ENCODE measurements around the gene MANEAL. TPM values are rescaled to one million over a fixed set of nuclear protein-coding genes. Genes with fewer than 3 reads are reported as not detected.
A peak's percentile ranks its signal among the peaks of the same experiment; 100 is the strongest.

MANEAL gene
- total RNA-seq, 6 experiments from 2014 or later: 3.2 to 9.4 (median 5.4) TPM

DNA sequence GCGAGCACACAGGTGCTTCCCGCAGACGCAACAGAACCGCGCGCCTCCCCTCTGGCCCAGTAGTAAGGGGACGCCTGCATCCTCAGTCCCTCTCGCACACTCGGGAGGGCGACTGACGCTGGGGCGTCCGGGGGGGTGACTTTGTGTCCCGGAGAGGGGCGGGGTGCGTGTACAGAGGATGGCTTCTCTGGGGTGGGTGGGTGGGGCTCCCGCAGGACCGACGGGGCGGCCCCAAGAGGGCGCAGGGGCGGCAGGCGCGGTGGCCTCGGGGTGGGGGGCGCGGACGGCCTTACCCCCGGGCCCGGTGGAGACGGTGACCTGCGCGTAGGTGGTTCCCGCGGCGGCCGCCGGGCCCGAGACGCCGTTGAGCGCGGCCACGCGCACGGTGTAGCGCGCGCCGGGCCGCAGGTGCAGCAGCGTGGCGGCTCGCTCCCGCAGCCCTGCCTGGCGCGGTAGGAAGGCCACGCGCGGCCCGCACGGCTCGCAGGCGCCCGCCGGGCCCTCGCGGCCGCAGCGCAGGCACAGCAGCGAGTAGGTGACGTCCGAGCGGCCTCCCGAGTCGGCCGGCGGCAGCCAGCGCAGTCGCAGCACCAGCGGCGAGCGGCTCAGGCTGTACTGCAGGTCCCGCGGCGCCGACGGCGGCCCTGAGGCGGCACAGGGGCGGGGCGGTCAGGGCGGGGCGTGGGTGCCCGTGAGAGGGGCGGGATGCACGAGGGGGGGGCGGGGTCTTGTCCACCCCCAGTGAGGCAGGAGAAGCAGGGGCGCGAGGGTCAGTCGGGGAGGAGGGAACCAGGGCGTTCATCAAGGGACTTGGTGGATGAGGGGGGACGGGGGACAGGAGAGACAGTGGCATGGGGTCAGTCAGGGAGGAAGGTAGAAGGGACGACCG, 40.8 kb upstream of the MANEAL start:
- intact Hi-C loops (cut with DNase I): no loop called here
- Histone ChIP-seq H3K27me3 (no peaks in the 10 kb centered on the region), H3K36me3 (no peaks in the 10 kb centered on the region), H3K27ac (no peak overlapping the region), H3K9me3 (no peaks in the 10 kb centered on the region), H3K4me1 (no peaks in the 10 kb centered on the region), H3K4me3 (peak overlapping the region in 1 of 3 donors; percentile 35)
- DNase-seq (peak in 2 of 3 donors; percentile 38 to 50), ATAC-seq (peak; percentile 34 to 62 (median 42))
- TF ChIP-seq, protein P1, sequence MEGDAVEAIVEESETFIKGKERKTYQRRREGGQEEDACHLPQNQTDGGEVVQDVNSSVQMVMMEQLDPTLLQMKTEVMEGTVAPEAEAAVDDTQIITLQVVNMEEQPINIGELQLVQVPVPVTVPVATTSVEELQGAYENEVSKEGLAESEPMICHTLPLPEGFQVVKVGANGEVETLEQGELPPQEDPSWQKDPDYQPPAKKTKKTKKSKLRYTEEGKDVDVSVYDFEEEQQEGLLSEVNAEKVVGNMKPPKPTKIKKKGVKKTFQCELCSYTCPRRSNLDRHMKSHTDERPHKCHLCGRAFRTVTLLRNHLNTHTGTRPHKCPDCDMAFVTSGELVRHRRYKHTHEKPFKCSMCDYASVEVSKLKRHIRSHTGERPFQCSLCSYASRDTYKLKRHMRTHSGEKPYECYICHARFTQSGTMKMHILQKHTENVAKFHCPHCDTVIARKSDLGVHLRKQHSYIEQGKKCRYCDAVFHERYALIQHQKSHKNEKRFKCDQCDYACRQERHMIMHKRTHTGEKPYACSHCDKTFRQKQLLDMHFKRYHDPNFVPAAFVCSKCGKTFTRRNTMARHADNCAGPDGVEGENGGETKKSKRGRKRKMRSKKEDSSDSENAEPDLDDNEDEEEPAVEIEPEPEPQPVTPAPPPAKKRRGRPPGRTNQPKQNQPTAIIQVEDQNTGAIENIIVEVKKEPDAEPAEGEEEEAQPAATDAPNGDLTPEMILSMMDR (IDR thresholded peaks at IDR 0.05): no peak
- TF ChIP-seq POLR2A (IDR thresholded peaks at IDR 0.05): no peak
- WGBS (ENCODE audit: insufficient coverage, low coverage, low lambda C conversion rate, missing lambda C conversion rate): 3% methylated on average over 16 of the region's 105 CpGs

DNA sequence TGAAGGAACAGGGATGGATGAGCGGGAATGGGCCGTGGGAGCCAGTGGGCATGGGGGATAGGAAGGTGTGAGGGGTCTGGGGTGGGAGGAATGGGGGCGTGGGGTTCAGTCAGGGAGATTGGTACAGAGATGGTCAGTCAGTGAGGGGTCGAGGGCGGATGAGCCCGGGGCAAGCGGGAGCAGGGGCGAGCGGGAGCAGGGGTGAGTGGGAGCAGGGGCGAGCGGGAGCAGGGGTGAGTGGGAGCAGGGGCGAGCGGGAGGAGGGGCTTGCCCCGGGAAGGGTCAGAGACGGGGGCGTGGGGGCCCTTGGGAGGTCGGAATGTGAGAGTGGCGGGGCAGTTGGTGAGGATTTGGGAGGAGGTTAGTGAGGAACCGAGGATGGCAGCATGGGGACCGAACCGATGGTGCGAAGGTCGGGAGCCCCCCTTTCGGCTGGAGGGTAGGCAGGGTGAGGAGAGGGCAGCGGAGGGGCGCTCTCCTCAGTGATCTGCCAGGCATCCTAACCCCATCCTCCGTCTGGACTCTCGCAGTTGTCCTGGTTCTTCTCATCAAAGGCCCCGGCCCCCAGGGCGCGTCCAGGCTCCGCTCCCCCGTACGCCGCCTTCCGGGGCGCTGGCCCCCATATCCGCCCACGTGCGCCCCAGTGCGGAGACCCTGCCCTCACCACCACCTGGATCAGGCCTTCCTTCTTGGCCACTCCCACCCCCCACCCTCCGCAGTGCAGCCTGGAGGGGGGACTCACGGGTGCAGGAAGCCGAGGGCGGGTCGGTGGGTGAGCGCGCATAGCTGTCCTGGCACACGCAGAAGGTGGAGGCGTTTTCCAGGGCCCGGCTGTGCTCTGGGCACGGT, 40.0 kb upstream of the MANEAL start:
- Histone ChIP-seq H3K36me3 (no peaks in the 10 kb centered on the region), H3K27ac (no peak overlapping the region), H3K4me1 (no peaks in the 10 kb centered on the region), H3K4me3 (no peak overlapping the region), H3K27me3 (no peaks in the 10 kb centered on the region), H3K9me3 (no peaks in the 10 kb centered on the region)
- ATAC-seq: peak in 1 of 4 donors; percentile 6
- intact Hi-C loops (cut with DNase I): no loop called here
- TF ChIP-seq POLR2A (IDR thresholded peaks at IDR 0.05): no peak
- TF ChIP-seq, protein P1 (IDR thresholded peaks at IDR 0.05): no peak
- WGBS (ENCODE audit: insufficient coverage, low coverage, low lambda C conversion rate, missing lambda C conversion rate): 10% methylated on average over 28 of the region's 52 CpGs
- no peak for DNase-seq

DNA sequence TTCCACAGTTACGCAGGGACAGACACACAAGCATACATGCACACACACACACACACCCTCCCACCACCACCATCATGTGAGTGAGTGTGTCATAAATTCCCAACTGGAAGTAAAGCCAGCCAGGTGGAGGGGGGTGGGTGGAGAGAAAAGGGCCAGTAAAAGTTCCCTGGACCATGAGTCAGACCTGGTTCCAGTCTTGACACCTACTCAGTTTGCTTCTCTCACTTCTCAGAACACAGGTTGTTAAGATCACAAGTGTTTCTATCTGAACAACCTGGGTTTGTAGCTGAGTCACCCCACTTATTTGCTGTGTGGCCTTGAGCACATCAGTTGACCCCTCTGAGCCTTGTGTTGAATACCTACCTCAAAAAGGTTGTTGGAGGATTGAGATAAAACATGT, 38.4 kb upstream of the MANEAL start:
- no peaks in the 10 kb centered on the region for H3K9me3 ChIP-seq
- 29% methylated on average over 1 of the region's 1 CpG for WGBS (ENCODE audit: insufficient coverage, low coverage, low lambda C conversion rate, missing lambda C conversion rate)
- H3K4me1 ChIP-seq: no peaks in the 10 kb centered on the region
- DNase-seq (no peak), ATAC-seq (no peak)
- no peak overlapping the region for H3K27ac ChIP-seq
- H3K36me3 ChIP-seq: no peaks in the 10 kb centered on the region
- intact Hi-C loops (cut with DNase I): no loop called here
- TF ChIP-seq, protein P1 (IDR thresholded peaks at IDR 0.05): no peak
- TF ChIP-seq POLR2A (IDR thresholded peaks at IDR 0.05): no peak
- no peak overlapping the region for H3K4me3 ChIP-seq
- H3K27me3 ChIP-seq: no peaks in the 10 kb centered on the region

DNA sequence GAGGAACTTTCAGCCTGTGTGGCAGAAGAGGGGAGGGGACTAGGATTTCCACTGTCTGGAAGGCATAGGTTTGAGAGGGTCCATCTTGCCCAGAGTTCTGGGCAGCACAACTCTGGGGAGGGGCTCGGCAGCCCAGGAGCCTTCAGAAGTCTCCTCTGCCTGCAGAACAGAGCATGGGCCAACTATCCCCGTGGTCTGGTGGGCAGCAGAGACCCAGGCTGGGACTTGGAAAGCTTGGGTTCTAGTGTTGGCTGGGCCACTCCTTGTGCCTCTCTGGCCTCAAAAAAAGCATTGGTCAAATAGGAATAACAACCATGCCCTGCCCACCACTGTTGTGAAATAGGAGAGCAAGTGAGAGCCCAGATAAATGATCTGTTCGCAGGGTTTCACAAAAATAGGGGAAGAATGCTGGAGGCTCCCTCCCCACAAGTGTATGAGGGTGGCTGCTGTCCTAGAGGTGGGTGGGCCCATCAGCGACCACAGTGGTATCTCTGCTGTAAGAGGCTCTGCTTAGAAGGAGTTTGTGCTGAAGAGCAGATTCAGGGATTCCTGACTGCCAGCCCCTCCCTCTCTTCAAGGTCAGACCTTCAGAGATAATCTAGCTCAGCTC, 37.6 kb upstream of the MANEAL start:
- H3K4me3 ChIP-seq: no peak overlapping the region
- no peaks in the 10 kb centered on the region for H3K4me1 ChIP-seq
- no peak overlapping the region for H3K27ac ChIP-seq
- no peaks in the 10 kb centered on the region for H3K27me3 ChIP-seq
- ATAC-seq (no peak), DNase-seq (no peak)
- H3K36me3 ChIP-seq: no peaks in the 10 kb centered on the region
- H3K9me3 ChIP-seq: no peaks in the 10 kb centered on the region
- intact Hi-C loops (cut with DNase I): no loop called here
- no peak for TF ChIP-seq POLR2A (IDR thresholded peaks at IDR 0.05)
- TF ChIP-seq, protein P1 (IDR thresholded peaks at IDR 0.05): no peak
- 37% methylated on average over 3 of the region's 4 CpGs for WGBS (ENCODE audit: insufficient coverage, low coverage, low lambda C conversion rate, missing lambda C conversion rate)

All from right lobe of liver (tissue), 6 donors.